Measurements from ENCODE around the gene APC. TPM values are rescaled to one million over a fixed set of nuclear protein-coding genes. Genes with fewer than 3 reads are reported as not detected.

APC gene
- total RNA-seq = 52.3 and 57.1 TPM in 2 replicates

DNA sequence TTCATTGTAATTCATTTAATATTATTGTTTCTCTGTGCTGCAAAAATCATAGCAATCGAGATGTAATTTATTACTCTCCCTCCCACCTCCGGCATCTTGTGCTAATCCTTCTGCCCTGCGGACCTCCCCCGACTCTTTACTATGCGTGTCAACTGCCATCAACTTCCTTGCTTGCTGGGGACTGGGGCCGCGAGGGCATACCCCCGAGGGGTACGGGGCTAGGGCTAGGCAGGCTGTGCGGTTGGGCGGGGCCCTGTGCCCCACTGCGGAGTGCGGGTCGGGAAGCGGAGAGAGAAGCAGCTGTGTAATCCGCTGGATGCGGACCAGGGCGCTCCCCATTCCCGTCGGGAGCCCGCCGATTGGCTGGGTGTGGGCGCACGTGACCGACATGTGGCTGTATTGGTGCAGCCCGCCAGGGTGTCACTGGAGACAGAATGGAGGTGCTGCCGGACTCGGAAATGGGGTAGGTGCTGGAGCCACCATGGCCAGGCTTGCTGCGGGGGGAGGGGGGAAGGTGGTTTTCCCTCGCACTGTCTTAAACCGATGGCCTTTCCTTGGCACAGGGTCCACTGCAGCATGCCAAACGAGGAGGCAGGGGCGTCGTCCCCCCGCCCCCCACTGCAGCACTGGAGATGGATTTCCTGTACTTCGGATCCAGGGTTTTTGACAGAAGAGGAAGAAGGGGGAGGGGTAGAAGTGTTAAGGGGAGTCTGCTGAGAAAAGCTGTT, at the start of gene APC:
APC (plus strand) TSS at position 423 of the 728 bp plus-strand sequence. CDS start 17,006 bp downstream, outside the sequence.

DNA sequence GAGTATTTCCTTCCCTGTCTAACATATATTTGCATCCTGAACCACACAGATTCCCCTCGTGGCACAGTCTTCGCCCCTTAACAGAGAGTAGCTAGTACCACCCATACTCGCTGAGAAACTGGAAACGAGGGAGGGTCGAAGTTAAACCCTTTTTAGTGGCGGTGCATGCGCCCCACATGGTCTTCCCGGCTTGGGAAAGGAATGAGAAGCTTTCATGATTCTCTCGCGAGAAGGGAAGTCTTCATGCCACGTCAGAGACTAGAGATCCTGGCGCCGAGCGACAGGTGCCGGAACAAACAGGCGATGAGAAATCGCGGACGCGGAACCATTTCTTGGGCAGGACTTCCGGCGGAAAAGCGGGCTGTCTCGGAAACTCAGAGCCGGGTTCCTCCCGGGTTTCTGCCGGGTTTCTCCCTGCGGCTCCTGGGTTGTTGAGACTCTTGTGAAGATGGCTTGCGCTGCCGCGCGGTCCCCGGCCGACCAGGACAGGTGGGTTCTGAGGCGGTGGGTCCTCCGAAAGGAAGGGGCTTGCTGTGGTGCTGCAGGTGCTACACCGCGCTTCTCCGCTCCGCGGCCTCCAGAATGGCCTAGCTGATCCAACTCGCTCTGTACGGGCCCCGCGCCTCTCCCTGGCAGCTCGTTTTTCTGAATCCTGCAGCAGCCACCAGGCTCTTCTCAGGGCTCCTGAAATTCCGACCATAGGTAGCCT, 123.4 kb downstream of the APC start, which contains the start of gene SRP19:
SRP19 (plus strand) TSS at position 359 of the 709 bp plus-strand sequence; CDS start at position 449, 90 bp downstream.

Other genes with a start within 250 kb of the APC start
- 134 and 152 TPM in 2 replicates for gene SRP19, start 123.4 kb downstream of the APC start, total RNA-seq
- 33.5 and 49.7 TPM in 2 replicates for gene REEP5, start 184.3 kb downstream of the APC start, total RNA-seq
- gene DCP2, start 238.9 kb downstream of the APC start, total RNA-seq = 33.7 and 37.3 TPM in 2 replicates

All from nasal cavity respiratory epithelium epithelial cell of viscerocranial mucosa (primary cell).